Erythroblast (primary cell): Measurements from ENCODE around the gene MZF1.

Experiments
- GATA1 ChIP-seq: IDR thresholded peaks from 2 replicates; pipeline ENCODE4 v1.6.1; 2011; ENCODE audit warnings: low read depth, mild to moderate bottlenecking, control low read depth, low read length, moderate library complexity
- POLR2A ChIP-seq: IDR thresholded peaks from 2 replicates; pipeline ENCODE4 v1.6.1; 2011; ENCODE audit warnings: mild to moderate bottlenecking, low read length

GRCh38 chr19:58569191-58569942, 3.8 kb downstream of the MZF1 start:
- TF ChIP-seq POLR2A (peak; percentile 28), GATA1 (no peak)
